OCI-LY3 (cell line): ENCODE results near the gene GRIN2D.

Experiments
- H2AFZ ChIP-seq: fragments of 200-600, 300-600 bp; shearing (Covaris generic); 2 replicates; pipeline ENCODE4 v1.6.0; 2014; ENCODE audit warnings: antibody characterized with exemption, low read depth, low read length
- H3K27ac ChIP-seq: fragments of 200-600, 300-600 bp; sonication (generic); 2 replicates; pipeline ENCODE4 v1.5.1; 2014; ENCODE audit warnings: mild to moderate bottlenecking, low read length, moderate library complexity, mixed read lengths
- H3K27me3 ChIP-seq: fragments of 200-600, 300-600 bp; sonication (generic); 2 replicates; pipeline ENCODE4 v1.6.1; 2014; ENCODE audit warnings: low read depth, low read length, mixed read lengths
- H3K36me3 ChIP-seq: fragments of 200-600, 300-600 bp; sonication (generic); replicated peaks from 2 replicates; pipeline ENCODE3; 2014; ENCODE audit warnings: low read depth, low read length, mixed read lengths
- H3K4me1 ChIP-seq: fragments of 300-600, 200-600 bp; sonication (generic); 2 replicates; pipeline ENCODE4 v1.6.1; 2014; ENCODE audit warnings: low read length, mixed read lengths
- H3K4me2 ChIP-seq: fragments of 200-600, 300-600 bp; sonication (generic); 2 replicates; pipeline ENCODE4 v1.6.1; 2014; ENCODE audit warnings: low read length, mixed read lengths
- H3K4me3 ChIP-seq: fragments of 300-600, 200-600 bp; sonication (generic); 2 replicates; pipeline ENCODE4 v1.5.1; 2014; ENCODE audit warnings: antibody characterized with exemption, mild to moderate bottlenecking, low read length, moderate library complexity
- H3K79me2 ChIP-seq: fragments of 300-600, 200-600 bp; shearing (Covaris generic); 2 replicates; pipeline ENCODE4 v1.6.1; 2014; ENCODE audit warnings: mild to moderate bottlenecking, low read length, mixed read lengths
- H3K9ac ChIP-seq: fragments of 300-600, 200-600 bp; shearing (Covaris generic); 2 replicates; pipeline ENCODE4 v1.6.0; 2014; ENCODE audit warnings: mild to moderate bottlenecking, low read length, moderate library complexity
- H3K9me3 ChIP-seq: fragments of 200-600, 300-600 bp; shearing (Covaris generic); 2 replicates; pipeline ENCODE4 v1.6.1; 2014; ENCODE audit warnings: low read length, mixed read lengths; ENCODE audit not compliant: insufficient read depth
- H4K20me1 ChIP-seq: fragments of 200-600, 300-600 bp; sonication (generic); 2 replicates; pipeline ENCODE4 v1.6.1; 2016; ENCODE audit warnings: low read length, mixed read lengths; ENCODE audit not compliant: insufficient read depth
- CTCF ChIP-seq: fragments of 200-600, 300-600 bp; sonication (generic); IDR thresholded peaks from 2 replicates; pipeline ENCODE4 v1.5.1; 2014; ENCODE audit warnings: antibody characterized with exemption, low read length, low read depth
- EZH2phosphoT487 ChIP-seq: fragments of 200-600 bp; shearing (Covaris generic); IDR thresholded peaks from 2 replicates; pipeline ENCODE4 v1.6.1; 2018; ENCODE audit warnings: antibody characterized with exemption, mixed run types, low read depth

GRIN2D gene

GRCh38 chr19:48442116-48443035 lies 48.9 kb downstream of the GRIN2D start:
- Histone ChIP-seq H3K36me3 (peaks cover under 1% of the 10 kb centered on the region), H3K9me3 (no peaks in the 10 kb centered on the region), H3K79me2 (peaks cover 16% of the 10 kb centered on the region), H3K4me3 (no peak overlapping the region), H3K27me3 (no peaks in the 10 kb centered on the region), H4K20me1 (no peaks in the 10 kb centered on the region), H3K27ac (no peak overlapping the region), H3K9ac (no peak overlapping the region), H2AFZ (no peak overlapping the region), H3K4me2 (no peak overlapping the region), H3K4me1 (peaks cover 14% of the 10 kb centered on the region)
- TF ChIP-seq EZH2phosphoT487 (no peak), CTCF (no peak)

DNA sequence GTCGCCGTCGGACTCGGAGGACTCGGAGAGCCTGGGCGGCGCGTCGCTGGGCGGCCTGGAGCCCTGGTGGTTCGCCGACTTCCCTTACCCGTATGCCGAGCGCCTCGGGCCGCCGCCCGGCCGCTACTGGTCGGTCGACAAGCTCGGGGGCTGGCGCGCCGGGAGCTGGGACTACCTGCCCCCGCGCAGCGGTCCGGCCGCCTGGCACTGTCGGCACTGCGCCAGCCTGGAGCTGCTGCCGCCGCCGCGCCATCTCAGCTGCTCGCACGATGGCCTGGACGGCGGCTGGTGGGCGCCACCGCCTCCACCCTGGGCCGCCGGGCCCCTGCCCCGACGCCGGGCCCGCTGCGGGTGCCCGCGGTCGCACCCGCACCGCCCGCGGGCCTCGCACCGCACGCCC lies 49.8 kb downstream of the GRIN2D start:
- TF ChIP-seq EZH2phosphoT487, result no peak
- TF ChIP-seq CTCF, result no peak
- H3K36me3 ChIP-seq, result peaks cover 8% of the 10 kb centered on the region
- H3K4me2 ChIP-seq, result no peak overlapping the region
- no peak overlapping the region for H3K9ac ChIP-seq
- H3K4me1 ChIP-seq, result peaks cover 14% of the 10 kb centered on the region
- no peak overlapping the region for H2AFZ ChIP-seq
- no peaks in the 10 kb centered on the region for H3K27me3 ChIP-seq
- no peaks in the 10 kb centered on the region for H3K9me3 ChIP-seq
- H3K79me2 ChIP-seq, result peaks cover 24% of the 10 kb centered on the region
- no peaks in the 10 kb centered on the region for H4K20me1 ChIP-seq
- no peak overlapping the region for H3K4me3 ChIP-seq
- no peak overlapping the region for H3K27ac ChIP-seq
